DMS 273 treated with DMSO at 0.1 percent for 48 hours (cell line): ENCODE results near the gene AMN.
"Not testable (repeated sequence)": the region's sequence is repeated elsewhere in the genome, so short reads cannot be mapped to it uniquely, and the experiment has no call there.

Experiments used
- DNase-seq: peaks from one replicate; lab custom pipeline; 2025; lab: John Stamatoyannopoulos, UW

The AMN gene

DNA sequence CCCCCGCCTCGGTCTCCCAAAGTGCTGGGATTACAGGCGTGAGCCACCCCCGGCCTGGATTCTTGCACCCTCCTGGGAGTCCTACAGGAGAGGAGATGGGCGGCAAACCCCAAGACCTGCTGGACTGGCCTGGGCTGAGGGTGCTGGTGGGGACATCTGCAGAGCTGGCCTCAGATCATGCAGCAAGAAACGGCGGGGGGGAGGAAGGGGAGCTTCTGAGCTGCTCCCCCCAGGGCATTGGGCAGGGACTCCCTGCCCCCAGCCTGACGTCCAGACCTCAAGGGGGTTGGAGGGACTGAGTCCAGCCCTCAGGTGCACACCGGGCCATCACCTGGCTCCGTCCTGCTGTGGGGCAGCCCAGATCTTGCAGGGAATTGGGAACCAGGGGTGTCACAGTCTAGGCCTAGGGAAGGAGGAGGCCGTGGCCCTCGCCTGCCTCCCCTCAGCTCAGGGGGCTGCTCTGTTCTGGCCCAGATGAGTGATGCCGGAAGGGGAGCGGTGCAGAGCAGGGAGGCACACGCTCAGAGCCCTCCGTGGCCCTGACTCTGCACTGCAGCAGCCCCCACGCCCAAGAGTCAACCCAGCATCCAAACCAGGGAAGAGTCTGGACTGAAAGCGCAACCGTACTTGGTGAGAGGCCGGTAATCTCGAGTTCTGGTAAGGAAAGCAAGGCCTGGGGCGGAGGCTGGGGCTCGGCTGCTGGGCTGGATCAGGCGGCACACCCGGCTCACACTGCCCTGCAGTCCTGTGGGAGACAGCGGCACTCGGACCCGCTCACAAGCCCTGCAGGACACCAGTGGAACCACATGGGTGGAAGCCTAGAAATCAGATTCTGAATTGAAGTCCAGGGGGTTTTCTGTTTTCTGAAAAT lies 8.9 kb upstream of the AMN start:
- DNase-seq: no peak

DNA sequence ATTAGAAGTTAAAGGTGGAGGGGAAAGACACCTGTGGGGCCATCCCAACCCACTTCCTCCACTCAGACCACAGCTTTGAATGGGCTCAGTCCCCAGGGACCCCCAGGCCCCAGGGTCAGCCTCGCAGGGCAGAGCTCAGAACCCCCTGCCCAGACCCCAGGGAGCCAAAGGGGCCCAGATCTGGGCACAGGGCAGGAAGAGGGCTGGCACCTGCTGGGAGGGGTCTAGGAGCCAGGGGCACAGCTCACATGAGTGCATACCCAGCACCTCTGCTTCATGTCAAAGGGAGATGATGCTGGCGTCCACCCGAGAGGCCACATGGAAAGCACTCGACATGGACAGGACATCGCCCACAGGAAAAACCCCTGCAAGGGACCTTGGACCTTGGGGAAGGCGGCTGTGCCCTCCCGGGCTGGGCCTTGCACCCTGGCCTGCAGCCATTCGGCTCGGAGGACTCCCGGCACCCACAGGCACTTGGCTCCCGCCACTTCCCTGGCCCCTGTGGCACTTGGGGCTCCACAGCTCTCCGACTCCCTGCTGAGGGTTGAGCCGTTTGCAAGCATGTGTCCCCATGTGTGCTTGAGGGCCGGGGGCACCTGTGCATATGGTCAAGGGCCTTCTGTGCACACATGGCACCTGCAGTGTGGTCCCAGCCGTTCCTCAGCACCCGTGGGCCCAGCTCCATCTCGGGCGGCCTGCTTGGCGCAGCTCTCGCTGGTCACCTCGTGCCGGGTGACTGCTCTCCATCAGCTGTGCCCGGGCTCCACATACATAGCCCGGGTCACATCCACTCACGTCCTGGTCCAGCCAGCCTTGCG lies 7.8 kb upstream of the AMN start:
- no peak for DNase-seq

DNA sequence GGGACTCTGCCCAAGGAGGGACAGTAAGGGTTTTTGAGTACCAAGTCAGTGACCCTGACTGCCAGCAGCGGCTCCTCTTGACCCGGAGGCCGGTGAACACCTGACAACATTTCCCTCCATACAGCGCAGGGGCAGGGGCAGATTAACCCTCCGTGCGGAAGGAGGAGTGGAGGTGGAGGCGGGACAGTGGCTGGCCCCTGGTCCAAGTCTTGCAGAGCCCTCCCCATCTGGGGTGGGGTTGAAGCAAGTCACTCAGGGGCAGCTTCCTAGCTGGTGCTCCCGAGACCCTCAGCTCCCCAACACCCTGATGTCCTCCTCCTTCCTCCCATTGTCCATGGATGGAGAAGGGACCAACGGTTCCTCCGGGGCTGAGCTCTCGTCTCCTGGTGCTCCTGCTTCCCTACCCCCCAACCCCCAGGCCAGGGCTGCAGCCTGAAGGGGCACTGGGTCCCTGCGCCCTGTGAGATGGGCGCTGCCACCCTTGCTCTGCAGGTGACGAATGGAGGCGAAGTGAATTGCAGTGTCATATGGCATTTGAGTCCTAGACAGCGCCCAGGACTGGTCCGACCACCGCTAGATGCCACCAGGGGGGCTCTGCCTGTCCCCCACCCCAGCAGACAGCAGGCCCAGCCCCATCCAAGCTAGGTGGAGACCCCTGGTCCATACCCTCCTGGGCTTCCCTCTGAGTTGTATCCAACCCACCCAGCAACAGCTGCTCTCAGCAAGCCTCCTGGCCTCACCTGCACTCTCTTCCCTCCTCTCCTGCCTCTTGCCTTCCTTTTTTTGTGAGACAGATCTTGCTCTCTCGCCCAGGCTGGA lies 7.0 kb upstream of the AMN start:
- no peak for DNase-seq

DNA sequence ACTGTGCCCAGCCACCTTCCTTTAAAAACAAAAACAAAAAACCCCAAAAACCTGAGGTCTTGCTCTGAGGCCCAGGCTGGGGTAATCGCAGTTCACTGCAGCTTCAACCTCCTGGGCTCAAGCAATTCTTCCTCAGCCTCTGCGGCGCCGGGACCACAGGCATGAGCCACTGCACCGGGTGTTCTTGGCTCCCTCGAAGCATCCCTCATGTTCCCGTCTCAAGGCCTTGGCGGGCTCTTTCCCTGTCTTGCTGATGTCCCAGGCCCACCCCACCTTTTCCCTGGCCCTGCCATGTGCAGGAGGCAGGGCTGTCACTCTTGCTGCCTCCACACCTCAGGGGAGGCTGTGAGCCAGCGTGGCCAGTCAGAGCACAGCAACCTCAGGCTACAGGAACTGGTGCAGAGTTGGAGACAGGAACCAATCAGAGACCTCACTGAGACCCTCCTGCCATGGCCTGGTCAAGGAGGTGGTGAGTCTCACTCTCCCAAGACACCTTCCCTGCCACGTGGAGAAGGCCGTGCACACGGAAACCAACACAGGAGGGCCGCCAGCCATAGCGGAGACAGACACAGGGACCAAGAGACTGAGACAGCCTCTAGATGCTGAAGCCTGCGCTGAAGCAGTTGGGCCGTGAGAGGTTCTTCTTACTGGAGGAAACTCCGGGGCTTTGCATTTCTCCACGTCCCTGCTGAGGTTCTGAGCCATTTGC lies 6.0 kb upstream of the AMN start:
- no peak for DNase-seq

DNA sequence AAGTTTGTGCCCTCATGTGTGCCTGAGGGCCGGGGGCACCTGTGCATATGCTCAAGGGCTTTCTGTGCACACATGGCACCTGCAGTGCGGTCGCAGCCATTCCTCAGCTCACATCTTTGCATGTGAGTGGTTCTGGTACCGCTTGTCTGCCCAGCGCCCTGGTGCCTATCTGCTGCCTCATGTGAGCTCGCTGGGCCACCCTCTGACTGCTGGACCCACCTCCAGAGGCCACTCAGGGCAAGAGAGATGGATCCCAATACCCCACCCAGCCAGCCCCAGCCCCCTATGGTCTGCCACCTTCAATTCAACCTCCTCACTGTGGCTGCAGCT lies 5.4 kb upstream of the AMN start:
- no peak for DNase-seq

DNA sequence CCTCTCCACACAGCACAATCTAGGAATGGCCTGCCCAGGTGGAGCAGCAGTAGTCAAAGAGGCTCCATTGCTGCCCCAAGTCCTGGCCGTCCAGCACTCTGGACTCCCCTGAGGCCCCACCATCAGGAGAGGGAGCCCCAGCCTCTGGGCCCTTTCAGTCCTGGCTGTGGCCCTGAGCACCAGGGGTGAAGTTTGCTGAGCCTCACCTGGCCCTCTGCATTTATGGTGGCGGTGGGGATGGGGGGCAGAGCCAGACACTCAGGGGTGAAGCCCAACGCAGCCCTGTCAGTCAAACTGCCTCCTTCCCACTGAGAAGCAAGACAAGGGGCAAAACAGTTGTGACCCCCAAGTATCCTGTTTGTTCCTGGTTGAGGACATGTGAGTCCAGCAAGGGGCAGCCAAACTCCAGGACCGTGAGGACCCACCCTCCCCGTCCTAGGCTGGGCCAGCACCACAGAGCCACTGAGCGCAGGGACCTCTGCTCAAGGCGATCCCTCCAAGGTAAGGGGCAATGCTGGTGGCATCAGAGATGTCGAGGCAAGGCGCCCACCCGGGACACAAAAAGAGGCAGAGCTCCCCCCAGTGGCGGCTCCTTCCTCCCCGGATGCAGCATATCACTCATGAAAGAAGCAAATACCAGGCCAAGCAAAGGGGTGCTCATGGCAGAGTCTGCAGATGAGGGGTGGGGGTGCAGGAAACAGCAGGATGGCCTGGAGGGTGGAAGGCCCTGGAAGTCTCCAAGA lies 4.8 kb upstream of the AMN start:
- no peak for DNase-seq

DNA sequence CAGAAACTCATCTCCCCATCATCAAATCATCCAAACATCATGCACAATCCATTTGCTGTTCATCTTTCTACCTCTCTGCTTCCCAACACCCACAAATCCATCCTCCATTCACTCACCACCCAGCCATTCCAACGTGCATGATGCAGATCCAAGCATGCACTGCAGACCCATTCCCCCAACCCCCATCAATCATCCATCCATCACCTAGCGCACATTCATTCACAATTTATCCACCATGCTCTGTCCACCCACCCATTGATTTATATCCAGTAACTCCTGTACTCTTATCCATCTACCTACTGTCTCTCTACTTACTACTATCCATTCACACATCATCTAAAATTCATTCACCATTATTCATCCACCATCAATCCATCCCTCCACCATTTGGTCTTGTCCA lies 4.0 kb upstream of the AMN start:
- no peak for DNase-seq

DNA sequence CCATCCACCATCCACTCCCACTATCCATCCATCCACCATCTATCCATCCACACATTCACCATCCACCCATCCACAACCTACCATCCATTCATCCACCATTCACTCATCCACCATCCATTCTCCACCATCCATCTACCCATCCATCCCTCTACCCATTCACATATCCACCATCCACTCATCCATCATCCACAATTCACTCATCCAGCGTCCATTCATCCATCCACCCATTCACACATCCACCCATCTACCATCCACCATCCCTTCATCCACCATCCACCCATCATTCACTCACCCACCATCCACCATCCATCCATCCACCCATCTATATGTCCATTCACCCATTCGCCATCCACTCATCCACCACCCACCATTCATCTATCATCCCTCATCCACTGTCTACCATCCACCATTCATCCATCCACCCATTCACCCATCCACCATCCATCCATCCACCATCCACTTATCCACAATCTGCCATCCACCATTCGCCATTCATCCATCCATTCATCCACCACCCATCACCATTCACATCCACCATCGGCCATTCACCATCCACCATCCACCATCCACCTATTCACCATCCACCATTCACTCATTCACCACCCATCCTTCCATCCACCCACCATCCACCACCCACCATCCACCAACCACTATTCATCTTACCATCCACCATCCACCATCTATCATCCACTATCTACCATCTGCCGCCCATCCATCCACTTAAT lies 2.0 kb upstream of the AMN start:
- no peak for DNase-seq

DNA sequence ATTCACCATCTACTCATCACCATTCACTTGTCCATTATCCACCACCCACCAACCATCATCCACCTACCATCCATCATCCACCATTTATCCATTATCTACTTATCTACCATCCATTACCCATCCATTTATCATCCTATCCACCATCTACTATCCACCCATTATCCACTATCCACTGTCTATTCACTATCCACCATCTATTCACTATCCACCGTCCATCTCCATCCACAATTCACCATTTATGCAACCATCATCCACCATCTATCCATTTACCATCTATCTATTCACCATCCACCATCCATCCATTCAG lies 1.5 kb upstream of the AMN start:
- no peak for DNase-seq

DNA sequence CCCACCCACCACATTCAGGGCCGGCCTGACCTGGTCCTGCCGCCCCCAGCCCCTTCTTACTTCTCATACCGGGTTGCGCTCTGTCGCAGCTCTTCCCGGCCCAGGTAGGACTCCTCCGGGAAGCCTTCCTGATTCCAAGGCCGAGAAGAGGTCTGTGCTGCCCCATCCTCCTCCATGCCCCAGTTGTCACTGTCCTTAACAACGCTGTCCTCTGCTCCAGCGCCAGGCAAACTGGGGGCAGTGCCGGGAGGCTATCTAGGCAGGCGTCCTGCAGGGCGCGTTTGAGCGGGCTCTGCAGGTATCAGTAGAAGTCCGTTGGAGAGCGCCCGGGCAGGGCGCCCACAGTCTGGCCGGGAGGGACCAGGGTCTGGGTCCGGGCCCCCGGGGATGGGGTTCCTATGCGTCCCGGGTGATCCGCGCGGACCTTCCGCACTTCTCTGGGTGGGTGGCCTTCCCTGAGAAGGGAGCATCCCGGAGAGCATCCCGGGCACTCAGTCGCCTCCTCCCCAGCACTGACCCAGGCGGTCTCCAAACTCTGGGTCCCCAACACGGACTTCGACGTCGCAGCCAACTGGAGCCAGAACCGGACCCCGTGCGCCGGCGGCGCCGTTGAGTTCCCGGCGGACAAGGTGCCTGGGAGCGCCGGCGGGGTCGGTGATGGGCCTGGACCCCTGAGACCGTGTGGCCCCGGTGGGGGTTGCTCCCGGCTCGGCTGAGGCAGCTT lies 900 bp downstream of the AMN start:
- DNase-seq: no peak

DNA sequence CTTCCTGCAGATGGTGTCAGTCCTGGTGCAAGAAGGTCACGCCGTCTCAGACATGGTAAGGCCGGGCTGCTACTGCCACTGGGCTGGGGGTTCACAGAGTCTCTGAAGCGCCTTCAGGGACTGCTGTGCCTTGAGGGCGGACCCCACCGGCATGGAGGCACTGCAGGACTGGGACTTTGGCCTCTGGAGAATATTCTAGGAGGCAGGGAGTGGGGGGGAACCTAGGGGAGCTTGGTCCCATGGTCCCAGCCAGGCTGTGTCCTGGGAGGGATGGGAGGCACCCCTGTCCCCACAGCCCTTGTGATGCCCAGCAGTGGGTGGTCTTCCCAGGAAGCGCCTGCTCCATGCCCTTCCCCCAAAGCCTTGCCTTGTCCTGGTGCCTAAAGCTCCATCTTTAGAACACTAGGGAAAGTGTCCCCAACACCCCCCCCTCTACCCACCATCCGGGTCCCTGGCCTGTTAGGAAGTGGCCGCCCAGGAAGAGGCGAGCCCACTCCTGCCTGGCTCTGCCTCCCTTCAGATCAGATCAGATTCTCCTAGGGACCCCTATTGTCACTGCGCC lies 1.5 kb downstream of the AMN start:
- DNase-seq: no peak

DNA sequence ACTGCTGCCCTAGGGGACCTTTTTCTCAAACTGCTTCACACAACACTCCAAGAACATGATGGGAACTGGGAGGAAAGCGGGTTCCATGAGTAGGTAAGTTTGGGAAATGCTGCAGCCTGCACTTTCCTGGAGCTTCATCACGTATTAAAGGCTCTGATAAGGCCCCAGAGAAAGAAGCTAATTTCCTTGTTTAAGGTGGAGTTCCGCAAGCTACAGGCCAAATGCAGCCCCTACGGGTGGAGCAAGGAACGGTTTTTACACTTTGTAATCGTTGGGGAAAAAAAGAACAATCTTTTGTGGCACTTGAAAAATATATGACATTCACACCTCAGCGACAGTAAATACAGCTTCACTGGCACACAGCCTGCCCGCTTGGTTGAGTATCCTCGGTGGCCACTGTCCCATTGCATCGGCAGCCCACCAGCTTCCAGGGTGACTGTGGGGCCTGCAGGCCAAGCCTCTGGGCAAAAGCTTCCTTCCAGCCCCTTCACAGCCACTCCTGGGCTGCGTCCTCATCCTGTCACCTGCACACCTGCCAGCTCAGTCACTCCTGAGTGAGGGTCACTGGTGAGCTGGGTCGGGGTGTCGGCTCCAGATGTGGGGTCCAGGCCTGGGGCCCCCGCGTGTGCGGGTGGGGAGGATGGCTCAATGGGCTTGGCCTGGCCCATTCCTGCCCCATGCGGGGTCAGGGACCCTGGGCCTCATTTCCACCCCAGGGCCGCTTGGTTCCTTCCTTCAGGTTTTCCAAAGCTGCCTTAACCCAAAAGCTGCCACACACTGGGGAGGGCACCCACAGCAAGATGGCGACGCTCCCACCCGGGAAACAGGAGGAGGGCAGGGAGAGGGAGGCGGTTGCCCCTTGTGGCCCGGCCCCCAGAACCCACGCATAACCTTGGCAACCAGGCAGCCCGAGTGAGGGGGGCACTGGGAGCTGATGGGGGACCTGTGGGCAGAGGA lies 2.4 kb downstream of the AMN start:
- DNase-seq: no peak

DNA sequence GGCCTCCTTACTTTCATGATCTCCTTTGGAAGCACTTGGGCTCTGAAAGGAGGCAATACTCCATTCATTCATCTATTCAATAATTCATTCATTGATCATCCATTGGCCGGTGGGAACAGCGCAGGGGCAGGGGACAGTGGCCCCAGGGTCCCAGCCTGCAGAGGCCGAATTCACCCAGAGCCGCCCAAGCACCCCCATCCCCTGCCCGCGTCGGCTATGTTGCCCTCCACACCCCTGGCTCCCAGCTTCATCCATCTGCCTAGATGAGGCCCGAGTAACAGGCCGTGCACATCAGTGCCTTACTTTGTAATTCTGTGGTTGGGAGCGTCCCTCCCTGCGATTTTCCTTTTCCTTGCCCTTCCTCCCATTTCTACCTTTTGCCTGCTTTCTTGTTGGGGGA lies 3.2 kb downstream of the AMN start:
- DNase-seq: no peak

DNA sequence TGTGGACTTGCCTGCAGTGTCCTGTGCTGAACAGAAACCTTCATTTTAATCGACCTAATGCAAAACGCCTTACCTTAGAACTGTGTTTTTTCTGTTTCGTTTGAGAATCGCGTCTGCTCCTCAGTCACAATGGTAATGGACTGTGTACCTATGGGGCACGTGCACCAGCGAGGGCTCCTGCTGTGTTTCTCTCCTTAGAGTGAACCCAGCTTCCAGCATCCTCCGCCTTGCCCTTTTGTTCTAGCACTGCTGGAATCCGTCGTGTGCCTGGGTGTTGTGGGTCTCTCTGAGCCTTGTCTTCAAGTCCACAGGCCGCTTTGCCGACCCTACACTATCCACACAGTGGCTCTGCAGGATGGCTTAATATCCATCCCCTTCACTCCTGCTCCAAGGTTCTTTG lies 3.6 kb downstream of the AMN start:
- no peak for DNase-seq

DNA sequence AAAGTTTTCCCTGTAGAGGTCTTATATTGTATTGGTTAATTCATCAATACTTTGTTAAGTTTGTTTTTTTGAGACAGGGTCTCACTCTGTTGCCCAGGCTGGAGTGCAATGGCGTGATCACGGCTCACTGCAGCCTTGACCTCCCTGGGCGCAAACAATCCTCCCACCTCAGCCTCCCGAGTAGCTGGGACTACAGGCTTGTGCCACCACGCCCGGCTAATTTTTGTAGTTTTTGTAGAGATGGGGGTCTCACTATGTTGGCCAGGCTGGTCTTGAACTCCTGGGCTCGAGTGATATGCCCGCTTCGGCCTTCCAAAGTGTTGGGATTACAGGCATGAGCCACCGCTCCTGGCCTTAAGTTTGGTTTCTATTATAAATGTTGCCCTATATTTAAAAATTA lies 4.4 kb downstream of the AMN start:
- DNase-seq: not testable (repeated sequence)

DNA sequence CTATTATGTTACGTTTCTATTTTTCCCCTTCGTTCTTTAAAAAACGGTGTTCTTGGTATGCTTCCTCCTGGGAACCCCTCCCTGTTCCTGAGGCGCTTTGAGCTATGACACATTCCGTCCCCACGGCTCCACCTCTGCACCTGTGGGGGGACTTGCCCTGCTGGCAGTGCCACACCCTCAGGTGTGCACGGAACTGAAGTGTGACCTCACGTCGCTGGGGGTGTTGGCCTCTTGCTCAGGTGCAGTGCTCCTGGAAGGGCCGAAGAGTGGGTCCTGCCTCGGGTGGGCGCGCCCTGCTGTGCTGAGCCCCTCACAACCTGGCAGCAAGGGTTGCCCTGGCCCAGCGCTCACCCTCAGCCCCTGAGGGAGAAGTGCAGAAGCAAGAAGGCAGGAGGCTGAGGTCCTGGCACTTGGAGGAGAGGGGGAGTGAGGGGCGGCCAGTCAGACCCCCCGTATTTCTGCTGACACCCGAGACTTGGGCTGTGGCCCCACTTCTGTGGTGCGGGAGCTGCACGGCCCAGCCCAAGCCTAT lies 4.9 kb downstream of the AMN start:
- no peak for DNase-seq

DNA sequence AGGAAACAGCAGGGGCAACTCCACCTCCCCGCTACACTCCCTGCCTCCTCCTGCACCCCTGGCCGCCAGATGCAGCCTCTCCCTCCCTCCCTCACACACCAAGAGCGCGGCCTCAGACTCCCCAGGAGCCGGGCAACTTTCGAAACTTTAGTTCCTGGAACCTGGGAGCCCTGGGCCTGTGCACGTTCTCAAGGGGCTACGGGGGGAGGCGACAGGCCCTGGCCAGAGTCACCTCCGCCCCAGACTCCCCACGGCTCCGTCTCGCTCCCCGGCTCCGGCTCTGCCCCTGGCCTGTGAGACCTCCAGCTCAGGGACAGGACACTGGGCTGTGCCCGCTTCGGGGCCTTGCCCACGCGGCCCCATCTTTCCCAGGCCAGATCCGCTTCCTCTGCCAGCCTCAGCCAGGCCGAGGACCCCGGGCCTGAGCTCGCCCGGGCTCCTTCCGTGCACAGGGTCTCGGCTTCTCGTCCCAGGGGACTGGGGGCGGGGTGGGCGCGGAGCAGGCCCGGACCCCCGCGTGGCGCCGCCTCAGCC lies 5.5 kb downstream of the AMN start:
- no peak for DNase-seq
